Effector memory CD8-positive, alpha-beta T cell (primary cell): ENCODE measurements around the gene CCL1.

ENCODE experiments used
- ATAC-seq: fragments of 150-1000 bp; cut with Tn5 transposase; replicated peaks from 2 replicates; pipeline ENCODE4 v1.10.0; 2021; ENCODE audit warnings: mild to moderate bottlenecking, moderate library complexity
- DNase-seq, 3 experiments: peaks; one replicate each; pipeline ENCODE4 v3.0.0; 2021
- H3K27ac Mint-ChIP-seq, 2 donors: one replicate each; pipeline ENCODE4 v1.8.0; 2022; ENCODE audit warnings: mild to moderate bottlenecking in 2 of 2, mixed read lengths in 2 of 2, moderate library complexity in 2 of 2
- H3K27me3 Mint-ChIP-seq, 2 donors: one replicate each; pipeline ENCODE4 v1.8.0; 2022; ENCODE audit warnings: mixed read lengths in 2 of 2
- H3K36me3 Mint-ChIP-seq: one replicate; pipeline ENCODE4 v1.8.0; 2022; ENCODE audit warnings: mild to moderate bottlenecking, moderate library complexity, mixed read lengths; ENCODE audit not compliant: insufficient read depth
- H3K4me1 Mint-ChIP-seq, 2 donors: one replicate each; pipeline ENCODE4 v1.8.0; 2022; ENCODE audit warnings: low read depth in 2 of 2, mixed read lengths in 2 of 2
- H3K4me3 Mint-ChIP-seq, 2 donors: one replicate each; pipeline ENCODE4 v1.8.0; 2022; ENCODE audit warnings: mild to moderate bottlenecking in 2 of 2, mixed read lengths in 2 of 2, moderate library complexity in 2 of 2
- H3K9me3 Mint-ChIP-seq, 2 donors: one replicate each; pipeline ENCODE4 v1.8.0; 2022; ENCODE audit warnings: mixed read lengths in 2 of 2

The CCL1 gene

GRCh38 chr17:34321964-34322363, 41.1 kb downstream of the CCL1 start:
- Mint-ChIP-seq H3K36me3 (no peaks in the 10 kb centered on the region), H3K4me1 (no peaks in the 10 kb centered on the region)
- no peak for ATAC-seq

GRCh38 chr17:34319039-34319483, 44.0 kb downstream of the CCL1 start, which contains the start of gene CCL8:
TSS of gene CCL8 (plus strand) at chr17:34319435. CDS start at chr17:34319502, 67 bp downstream.
- Mint-ChIP-seq H3K4me1 (no peaks in the 10 kb centered on the region), H3K27ac (no peak within 1 kb of the TSS), H3K4me3 (no peak within 1 kb of the TSS), H3K9me3 (no peaks in the 10 kb centered on the region), H3K36me3 (no peaks in the 10 kb centered on the region), H3K27me3 (peaks cover 29 to 36% of the 10 kb centered on the region in 2 donors)
- ATAC-seq = no peak
- no peak for DNase-seq

More at GRCh38 chr17:34321964-34322363, 41.1 kb downstream of the CCL1 start:
- H3K27ac Mint-ChIP-seq = no peak overlapping the region
- H3K4me3 Mint-ChIP-seq = no peak overlapping the region
- peaks cover 22 to 33% of the 10 kb centered on the region in 2 donors for H3K27me3 Mint-ChIP-seq
- peaks cover 7 to 10% of the 10 kb centered on the region in 2 donors for H3K9me3 Mint-ChIP-seq
- DNase-seq = no peak

GRCh38 chr17:34318474-34318873, 44.6 kb downstream of the CCL1 start:
- H3K27ac Mint-ChIP-seq = no peak overlapping the region
- no peaks in the 10 kb centered on the region for H3K36me3 Mint-ChIP-seq
- no peak overlapping the region for H3K4me3 Mint-ChIP-seq

GRCh38 chr17:34314279-34314678, 48.8 kb downstream of the CCL1 start:
- Mint-ChIP-seq H3K36me3 (no peaks in the 10 kb centered on the region), H3K4me3 (no peak overlapping the region), H3K4me1 (no peaks in the 10 kb centered on the region), H3K9me3 (no peaks in the 10 kb centered on the region), H3K27me3 (peaks cover 54 to 60% of the 10 kb centered on the region in 2 donors), H3K27ac (no peak overlapping the region)
- DNase-seq (no peak), ATAC-seq (no peak)

More at GRCh38 chr17:34318474-34318873, 44.6 kb downstream of the CCL1 start:
- H3K4me1 Mint-ChIP-seq = no peaks in the 10 kb centered on the region
- DNase-seq (no peak), ATAC-seq (no peak)
- peaks cover 33 to 38% of the 10 kb centered on the region in 2 donors for H3K27me3 Mint-ChIP-seq
- H3K9me3 Mint-ChIP-seq = no peaks in the 10 kb centered on the region

GRCh38 chr17:34313164-34313563, 49.9 kb downstream of the CCL1 start:
- Mint-ChIP-seq H3K36me3 (no peaks in the 10 kb centered on the region), H3K27ac (no peak overlapping the region), H3K4me1 (no peaks in the 10 kb centered on the region), H3K9me3 (no peaks in the 10 kb centered on the region), H3K4me3 (no peak overlapping the region), H3K27me3 (peaks cover 57 to 62% of the 10 kb centered on the region in 2 donors)
- DNase-seq (no peak), ATAC-seq (no peak)

GRCh38 chr17:34312080-34312479, 51.0 kb downstream of the CCL1 start:
- Mint-ChIP-seq H3K36me3 (no peaks in the 10 kb centered on the region), H3K27me3 (peaks cover 57 to 59% of the 10 kb centered on the region in 2 donors), H3K27ac (no peak overlapping the region), H3K4me3 (no peak overlapping the region), H3K9me3 (no peaks in the 10 kb centered on the region), H3K4me1 (no peaks in the 10 kb centered on the region)
- ATAC-seq (no peak), DNase-seq (no peak)

GRCh38 chr17:34311291-34311690, 51.7 kb downstream of the CCL1 start:
- DNase-seq (no peak), ATAC-seq (no peak)
- H3K4me1 Mint-ChIP-seq = no peaks in the 10 kb centered on the region
- no peak overlapping the region for H3K27ac Mint-ChIP-seq
- H3K4me3 Mint-ChIP-seq = no peak overlapping the region
- H3K27me3 Mint-ChIP-seq = peaks cover 49 to 57% of the 10 kb centered on the region in 2 donors
- no peaks in the 10 kb centered on the region for H3K36me3 Mint-ChIP-seq
- H3K9me3 Mint-ChIP-seq = no peaks in the 10 kb centered on the region
